HG03103 (cell line): ENCODE data around the gene MICAL3.

Experiments
- ATAC-seq: cut with Tn5 transposase; IDR thresholded peaks from one replicate; pipeline ENCODE4 v1.9.1; 2021; ENCODE audit warnings: low read depth; ENCODE audit not compliant: unreplicated experiment

The MICAL3 gene

DNA sequence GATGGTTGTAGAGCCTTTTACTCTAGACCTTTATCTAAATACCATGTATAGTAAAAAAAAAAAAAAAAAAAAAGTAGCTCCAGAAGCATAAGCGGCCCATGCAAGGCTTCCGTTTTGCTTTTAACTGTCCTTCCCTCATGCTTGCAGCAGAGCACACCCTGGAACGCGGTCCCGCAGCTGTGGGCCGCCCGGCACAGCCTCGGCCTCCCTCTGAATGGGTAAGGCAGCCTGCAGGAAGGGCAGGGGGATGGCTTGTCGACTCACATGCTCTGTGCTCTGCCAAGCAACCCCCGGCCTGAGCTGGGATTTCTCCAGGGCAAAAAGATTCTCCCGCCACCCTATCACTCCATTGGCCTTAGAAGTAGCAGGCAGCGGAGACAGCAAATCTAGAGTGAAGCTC is 148.7 kb downstream of the MICAL3 start:
- ATAC-seq, result no peak

DNA sequence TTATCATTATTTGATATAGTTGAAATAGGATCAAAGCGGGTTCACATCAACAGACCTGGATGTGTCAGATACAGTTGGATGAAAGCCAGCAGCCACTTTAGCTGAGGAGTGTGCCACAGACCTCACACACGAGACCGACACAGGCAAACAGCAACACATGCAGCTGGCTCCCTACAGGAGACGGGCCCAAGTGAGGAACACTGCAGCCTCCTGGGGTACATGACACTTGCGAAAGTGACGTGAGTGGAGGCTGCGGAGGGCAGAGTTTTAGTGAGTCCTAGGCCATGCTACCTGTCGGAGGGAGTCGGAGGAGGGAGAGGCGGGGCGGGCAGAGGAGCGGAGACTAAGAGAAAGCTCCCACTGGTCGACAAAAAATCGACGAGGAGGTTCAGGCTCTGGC is 149.2 kb downstream of the MICAL3 start:
- no peak for ATAC-seq

DNA sequence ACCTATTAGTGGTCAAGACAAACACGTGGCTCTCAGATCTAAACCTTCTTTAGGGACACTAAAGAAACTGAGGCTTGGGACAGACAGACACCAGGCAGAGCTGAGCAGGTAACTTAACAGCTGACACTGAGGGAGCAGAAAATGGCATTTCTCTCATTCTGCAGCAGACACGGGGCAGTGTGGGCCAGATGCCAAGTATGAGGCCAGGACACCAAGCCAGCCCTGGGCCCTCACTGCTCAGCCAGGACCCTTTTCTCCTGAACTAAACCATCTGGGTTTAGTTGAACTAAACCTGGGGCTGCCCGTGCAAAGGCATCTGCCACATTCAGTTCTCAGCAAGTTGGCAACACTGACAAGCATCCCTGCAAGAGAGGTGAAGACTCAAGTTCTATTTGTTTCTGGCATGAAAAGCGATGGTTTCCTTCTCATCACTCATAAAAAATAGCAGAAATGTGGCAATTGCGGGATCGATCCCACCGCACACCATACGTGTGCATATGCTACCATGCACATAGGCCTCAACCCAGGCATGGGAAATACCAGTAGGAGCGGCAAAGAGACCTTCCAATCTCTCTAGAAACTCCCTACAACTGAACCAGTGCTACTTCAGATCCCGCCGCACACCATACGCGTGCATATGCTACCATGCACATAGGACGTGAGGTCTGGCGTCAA is 150.0 kb downstream of the MICAL3 start:
- no peak for ATAC-seq

DNA sequence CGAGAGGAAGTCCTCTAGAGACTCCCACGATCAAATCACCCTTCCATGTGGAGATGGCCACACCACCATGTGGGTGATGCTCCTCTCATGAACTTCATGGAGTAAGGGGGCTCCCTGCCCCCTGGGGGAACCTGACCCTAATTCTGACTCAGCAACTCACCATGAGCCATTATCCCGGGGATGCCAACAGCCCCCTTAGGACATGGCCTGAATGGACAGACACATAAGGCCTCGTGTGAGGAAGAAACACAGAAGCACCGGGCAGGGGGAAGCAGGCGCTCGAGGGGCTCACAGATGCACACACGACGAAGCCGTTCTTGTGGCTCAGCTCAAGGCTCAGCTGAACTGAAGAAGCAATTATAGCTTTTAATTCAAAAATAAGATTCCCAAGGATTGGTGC is 150.6 kb downstream of the MICAL3 start:
- no peak for ATAC-seq

DNA sequence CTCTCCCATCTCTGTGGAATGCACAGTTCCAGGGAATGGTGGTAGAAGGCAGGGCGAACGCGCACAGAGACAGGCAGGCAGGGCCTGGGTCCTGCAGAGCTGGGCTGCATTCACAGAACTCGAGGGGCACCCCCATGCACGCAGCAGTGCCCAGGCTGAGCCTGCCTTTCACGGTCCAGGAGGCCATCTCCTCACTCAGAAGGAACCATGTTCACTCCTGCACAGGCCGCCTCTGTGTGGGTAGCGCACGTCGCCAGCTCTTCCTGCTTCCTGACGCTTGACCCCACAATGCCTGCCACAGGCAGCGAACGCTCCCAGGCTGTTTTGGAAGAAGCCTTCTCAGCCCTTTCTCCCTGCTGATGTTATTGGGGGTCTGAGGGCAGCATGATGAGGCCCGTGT is 151.2 kb downstream of the MICAL3 start:
- ATAC-seq, result no peak

DNA sequence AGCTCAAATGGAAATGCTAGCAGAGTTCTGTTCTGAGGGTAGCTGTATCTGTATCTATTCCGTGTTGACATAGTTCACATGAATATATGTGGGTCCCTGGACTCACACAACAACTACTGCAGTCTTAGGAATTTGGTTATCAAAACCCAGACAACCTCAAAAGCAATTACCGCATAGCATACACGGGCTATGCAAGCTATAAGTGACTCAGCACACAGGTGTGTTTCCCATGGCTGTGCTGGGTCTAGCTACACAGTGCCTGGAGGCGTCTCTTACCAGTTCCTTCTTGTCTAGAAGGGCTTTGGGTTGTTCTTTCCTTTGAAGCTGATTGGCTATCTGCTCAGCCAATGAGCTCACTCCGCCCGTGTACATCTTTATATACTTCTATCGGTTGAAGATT is 151.9 kb downstream of the MICAL3 start:
- ATAC-seq, result no peak

DNA sequence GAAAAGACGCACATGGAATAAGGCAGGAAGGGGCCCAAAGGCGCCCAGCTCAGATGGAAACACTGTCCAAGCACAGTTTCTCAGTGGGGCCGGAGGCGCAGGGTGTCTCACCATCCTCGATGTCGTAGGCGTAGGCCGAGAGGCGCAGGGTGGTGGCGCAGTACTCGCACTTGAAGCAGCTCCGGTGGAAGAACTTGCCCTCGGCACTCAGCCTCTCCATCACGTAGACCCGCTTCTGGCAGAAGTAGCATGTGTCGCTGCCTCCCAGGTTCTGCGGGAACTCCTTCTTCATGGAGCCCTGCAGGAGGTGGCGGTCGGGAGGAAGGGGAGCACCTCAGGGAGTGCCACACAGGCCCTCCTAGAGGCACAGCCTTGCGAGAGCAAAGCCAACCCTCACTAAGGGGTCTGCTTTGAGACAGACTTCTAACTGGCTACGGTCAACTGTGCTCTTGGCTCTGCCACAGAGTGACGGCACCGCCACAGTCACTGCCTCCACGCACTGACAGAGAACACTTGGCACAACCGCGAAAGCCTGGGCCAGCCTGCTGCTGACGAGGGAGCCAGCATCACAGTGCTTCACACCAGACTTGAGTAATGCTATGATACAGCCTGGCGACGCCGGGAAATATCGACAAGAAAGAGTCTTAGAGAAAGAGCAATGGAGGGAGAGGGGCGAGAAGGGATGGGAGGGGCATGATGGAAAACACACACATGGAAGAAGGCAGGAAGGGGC is 152.5 kb downstream of the MICAL3 start:
- no peak for ATAC-seq

DNA sequence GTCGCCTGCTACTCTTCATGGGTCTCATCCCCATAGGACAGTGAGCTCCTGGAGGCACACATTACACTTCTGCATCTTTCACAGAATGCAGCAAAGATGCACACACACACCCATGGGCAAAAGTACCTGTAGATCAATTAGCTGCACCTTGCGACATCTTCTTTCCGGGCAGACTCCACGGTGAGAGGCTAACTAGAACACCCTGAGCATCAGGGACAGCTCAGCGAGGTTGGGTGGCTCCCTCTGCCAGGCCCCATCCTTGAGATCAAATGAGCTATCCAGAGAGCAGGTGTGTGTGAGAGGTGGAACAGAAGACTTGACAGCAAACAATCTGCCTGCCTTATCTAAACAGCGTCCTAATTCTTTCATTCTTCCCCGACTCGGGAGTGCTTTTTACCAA is 154.0 kb downstream of the MICAL3 start:
- ATAC-seq, result no peak

DNA sequence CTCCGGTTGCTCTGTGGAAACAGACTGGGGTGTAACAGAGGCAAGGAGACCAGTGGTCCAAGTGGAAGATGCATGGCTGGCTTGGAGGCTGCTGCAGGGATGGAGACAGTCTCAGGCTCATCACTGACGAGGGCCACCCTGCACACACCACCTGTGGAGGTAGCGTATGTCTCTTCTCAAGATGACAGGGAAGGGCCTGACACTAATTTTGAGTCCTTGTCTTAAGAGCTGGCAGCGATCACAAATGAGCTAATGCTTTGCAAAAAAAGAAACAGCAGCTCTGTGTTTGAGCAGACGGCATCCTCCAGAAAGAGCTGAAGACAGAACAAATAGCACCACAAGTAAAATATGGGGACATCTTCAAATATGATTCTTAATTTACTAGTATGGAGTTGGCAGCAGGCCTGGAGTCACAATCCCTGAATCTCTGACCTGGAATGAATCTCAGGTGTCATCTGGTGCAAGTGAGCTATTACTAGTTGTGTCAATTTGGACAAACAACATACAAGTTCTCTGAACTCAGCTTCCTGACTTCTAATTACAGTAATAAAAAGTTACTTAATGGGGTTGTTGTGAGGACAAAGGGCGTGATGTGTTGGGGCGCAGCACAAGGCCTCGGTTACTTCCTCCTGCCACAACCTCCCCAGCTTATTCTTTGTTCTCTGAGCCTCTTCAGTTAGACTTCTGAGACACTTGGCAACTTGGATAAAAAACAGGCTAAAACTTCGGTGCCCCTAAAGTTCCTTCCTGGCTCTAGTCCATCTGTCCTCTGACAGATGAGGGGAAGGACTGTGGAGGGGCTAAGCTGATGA is 154.9 kb downstream of the MICAL3 start:
- no peak for ATAC-seq

DNA sequence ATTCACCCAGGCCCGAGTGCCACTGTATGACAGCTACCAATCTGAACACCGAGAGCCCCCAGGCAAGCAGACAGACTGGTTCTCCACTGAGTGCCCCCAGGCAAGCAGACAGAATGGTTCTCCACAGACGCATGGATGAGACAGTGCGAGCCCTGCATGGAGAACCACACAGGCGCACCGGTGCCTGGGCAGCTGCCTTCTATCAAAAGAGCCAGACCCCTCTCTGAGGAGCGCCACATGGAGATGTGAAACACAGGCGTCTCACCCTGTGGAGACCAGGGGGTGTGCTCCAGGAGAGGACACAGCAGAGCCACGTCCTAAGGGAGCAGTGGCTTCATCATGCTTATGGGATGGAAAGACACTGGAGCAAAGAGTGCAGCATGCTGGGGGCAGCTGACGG is 155.6 kb downstream of the MICAL3 start:
- no peak for ATAC-seq

DNA sequence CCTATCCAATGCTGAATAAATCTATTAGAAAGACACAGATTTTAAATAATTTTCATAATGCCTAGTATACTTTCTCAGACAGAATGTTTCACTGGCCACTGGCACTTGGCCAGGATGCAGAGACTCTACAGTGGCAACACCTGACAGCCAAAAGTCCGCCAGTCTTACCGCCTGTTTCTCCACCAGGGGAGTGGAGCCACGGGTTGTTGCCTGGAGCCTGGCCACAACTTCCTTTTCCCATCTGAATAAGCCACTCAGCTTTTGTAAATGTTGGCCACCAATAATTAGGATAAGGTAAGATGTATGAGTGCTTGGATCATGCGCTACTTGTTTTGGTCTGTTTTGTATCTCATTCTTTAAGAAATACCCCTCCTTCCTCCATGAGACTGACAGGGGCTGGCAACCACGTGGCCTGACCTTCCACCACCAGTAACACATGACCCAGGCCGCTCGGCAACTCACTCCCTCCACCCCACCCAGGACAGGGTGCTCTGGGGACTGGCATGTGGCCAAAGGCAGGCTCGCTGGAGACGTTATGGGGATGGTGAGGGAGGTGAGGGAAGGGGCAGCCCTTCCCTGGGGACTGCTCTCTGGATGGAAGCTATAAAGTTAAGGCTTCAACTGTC is 157.1 kb downstream of the MICAL3 start:
- no peak for ATAC-seq

DNA sequence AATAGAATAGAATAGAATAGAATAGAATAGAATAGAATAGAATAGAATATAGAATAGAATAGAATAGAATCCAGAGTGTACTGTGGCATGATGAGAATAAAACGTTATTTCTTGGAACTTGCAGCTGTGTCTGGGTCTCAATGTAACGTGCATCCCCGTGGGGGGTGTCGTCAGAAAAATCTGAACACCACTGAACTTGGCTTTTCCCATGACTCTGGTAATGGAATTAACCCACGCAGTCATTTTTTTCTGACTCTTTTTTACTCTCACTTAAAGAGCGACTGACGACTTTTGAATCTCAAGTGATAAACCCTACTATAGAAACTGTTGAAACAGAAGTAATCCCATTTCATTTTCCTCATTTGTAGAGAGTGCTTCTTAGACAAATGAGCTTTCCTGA is 157.7 kb downstream of the MICAL3 start:
- ATAC-seq, result no peak

DNA sequence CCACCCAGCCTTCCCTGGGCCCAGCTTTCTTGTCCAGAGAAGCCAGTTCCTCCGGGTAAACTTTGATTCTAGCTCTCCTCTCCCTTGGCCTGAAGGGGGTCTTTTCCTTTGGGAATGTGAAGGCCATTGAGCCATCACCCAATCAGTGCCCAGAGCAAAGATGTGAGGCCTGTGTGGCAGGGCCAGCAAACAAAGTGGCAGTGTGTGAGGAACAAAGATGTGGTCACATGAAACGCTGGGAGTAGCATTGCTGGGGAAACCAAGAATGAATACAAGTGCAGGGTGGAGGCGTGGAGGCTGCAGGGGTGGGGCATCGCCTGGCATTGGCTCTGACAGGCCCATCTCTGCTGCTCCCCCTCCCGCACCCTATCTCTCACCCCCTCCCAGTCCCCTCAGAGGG is 158.2 kb downstream of the MICAL3 start:
- no peak for ATAC-seq

DNA sequence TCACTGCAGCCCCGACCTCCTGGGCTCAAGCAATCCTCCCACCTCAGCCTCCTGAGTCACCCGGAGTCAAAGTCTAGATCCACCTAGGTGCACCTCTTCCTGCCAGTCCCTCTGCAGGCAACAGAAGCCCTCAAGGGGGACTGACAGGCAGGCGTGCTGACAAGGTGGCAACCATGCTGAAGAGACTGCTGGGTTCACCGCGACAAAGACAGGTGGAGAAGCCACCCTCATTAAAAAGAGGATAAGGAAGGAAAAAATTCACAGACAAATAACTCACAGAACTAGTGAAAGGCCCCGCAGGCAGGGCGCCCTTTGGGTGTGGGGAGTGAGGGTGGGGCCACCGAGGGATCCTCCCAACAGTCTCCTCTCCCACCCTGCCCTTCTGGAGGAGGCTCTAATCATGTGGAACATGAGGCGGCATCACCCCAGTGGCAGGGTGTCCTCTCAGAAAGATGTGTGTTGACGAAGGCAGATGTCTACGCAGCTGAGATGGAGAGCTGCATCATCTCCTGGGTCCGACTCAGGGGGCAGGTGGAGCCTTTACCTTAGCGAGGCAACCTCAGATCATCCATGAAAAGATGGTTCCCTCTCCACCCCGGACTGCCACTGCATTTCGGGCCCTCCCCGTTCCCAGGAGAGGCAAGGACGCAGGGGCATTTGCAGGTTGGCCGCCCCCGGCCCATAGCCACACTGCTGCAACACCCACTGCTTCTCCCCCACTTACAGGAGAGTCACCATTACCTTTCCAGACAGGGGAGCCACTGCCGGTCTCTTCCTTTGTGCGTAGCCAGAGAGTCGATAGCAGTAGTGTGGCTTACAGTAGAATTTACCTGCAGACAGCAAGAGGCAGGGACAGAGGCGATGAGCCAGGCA is 158.9 kb downstream of the MICAL3 start:
- ATAC-seq, result no peak

DNA sequence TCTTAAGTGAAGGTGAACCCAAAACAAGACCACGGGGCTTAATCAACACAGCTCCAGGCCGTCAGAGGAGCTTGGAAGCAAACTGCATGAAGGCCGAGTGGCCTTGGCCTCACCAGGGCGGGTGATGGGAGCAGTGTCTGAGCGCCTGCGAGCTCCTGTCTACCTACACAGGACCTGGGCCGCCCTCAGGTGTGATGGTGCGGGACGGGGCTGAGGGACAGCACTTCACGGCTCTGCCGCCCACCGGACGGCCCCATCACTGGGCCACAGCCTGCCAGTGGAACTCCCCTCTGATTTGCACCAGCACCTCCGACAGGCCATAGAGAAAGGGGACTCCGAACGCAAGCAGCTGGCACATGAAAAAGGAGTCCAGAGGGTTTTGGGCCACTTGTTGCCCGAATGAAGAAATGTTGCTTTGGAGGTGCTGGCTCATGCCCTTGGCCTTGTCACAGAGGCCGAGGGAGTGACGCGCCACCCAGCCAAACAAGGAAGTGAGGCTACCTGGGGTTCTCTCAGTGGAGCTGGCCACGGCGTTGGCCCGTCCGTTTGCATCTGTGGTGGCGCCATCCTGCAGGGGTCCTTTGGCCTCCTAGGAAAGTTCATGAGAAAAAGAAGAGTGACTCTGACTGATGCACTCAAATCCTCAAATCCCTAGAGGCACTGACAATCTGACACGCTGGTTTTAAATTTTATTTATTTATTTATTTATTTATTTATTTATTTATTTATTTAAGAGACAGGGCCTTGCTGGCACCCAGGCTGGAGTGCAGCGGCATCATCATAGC is 159.8 kb downstream of the MICAL3 start:
- ATAC-seq, result no peak

DNA sequence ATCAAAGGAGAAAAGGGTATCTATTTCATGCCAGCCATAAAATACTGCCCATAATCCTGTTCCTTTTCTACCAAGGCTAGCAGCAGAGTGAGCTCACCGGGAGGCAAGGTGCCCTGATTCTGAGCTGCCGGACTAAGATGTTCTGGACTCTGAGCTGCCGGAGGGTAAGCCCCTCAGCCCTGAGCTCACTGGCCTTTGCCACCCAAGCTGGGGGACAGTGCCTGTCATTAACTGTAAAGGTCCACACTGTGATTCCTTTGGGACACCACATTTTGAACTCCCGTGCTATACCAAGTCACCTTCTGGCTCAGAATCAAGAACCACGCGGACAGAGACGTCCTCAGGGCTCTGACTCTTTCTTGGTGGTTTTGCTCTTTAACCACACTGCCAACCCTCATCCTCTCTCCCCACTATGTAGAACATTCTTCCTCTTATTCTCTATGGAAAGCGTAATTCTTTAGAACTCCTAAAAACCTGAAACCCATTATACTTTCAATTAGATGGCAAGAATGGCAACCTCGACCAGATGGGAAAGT is 161.6 kb downstream of the MICAL3 start:
- no peak for ATAC-seq

DNA sequence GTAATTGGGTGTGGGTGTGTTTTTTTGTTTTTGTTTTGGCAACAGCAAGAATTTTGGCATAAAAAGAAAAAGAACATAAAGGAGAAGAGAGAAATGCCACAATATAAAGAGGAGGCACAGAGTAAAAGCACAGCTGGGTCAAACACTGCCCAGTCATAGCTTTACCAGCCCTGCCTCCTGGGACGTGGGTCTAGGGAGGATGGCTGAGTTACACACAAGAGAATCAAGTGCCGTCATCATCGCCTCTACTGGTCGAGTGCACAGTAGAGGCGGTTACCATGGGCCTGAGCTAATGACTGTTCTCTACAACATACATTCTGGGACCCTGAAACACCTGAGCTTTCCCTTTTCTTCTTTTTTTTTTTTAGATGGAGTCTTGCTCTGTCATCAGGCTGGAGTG is 162.5 kb downstream of the MICAL3 start:
- no peak for ATAC-seq

DNA sequence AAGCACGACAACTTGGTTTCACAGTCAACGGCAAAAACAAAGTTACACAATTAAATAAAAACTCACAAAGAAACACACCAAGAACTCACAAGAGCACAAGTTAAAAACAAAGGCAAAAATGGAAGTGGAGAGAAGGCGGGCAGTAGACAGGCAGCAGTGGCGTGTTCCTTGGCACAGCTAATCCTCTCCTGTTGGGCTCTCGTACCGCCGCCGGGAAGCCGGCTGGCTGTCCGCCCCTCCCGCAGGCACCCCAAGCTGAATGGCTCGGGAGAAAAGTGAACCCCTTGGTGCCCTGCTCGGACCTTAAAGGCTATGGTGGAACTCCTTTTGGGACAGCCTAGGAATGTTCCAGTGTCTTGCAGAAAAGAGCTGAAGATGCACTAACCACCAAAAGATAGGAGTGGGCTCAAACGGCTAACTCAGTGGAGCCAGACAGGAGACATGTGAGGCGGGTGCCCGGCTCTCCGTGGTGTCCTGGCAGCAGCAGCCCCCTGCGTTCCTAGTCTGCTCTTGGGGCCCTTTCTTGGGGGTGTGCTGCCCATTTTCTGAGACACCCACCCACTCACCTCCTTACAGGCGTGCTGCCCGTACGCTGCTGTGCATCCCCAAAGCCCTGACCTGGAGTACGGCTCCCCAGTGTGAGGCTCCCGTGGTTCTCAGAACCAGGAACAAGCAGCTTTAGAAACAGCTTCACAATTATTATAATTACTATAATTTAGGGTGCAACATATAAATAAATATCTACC is 164.0 kb downstream of the MICAL3 start:
- ATAC-seq, result no peak

DNA sequence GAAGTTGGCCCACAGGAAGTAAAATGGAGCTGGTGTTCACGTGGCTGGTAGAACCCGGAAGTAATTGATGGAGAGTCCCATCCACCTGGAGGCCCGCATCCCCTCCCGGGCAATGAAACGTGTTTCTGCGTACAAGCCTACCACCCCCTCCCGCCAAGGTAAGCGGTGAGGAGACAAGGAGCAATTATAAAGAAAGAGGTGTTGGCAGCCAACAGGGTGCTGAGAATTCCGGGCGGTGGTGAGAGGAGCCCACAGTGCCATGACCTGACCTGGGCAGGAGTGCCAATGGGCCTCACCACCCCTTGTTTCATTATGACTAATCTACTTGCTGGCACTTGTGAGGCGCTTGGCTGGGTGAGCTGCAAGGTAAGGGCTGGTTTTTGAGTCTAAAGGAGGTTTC is 166.3 kb downstream of the MICAL3 start:
- ATAC-seq, result no peak
